ENCODE data around the gene SNRPF.

SNRPF gene

DNA sequence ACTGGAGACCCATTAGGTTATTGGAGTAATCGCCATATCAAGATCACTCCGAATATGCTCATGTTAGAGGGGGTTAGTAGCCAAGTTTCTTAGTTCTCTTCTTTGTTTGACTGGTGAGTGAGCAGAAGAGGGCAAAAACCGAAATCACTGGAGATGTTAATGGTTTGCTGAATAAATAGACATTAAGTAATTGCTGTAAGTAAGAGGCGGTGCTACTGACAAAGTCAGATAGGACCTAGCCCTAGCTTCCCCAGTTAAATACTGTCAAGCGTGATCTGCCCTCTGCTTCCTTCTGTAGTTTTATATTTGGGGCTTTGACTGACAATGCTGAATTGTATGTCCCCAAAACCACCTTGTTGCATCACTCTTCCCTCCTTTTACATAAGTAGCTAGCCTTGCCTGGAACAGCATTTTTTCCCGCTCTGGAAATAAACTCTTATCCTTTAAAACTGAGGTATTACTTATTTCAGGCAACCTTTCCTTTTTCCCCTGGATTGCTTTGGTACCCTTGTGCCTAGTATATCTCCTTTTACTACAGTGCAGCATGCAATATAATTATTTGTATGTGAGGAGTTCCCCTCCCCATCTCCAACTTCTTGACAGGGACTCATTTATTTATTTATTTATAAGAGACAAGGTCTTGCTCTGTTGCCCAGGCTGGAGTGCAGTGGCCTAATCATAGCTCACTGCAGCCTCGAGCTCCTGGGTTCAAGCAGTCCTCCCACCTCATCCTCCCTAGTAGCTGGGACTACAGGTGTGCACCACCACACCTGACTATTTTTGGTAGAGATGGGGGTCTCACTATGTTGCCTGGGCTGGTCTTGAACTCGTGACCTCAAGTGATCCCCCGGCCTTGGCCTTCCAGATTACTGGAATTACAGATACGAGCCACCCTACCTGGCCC lies 1.4 kb downstream of the SNRPF start:
- DNase-seq: no peak
- Histone ChIP-seq H3K79me2 (ENCODE audit: low read length) (peaks cover 60% of the 10 kb centered on the region), H3K27me3 (replicated peaks; ENCODE audit: insufficient read depth, low read length) (no peaks in the 10 kb centered on the region), H3K36me3 (replicated peaks; ENCODE audit: insufficient read depth, low read length) (no peaks in the 10 kb centered on the region), H3K4me1 (ENCODE audit: low read length) (peaks cover 5% of the 10 kb centered on the region; the same call in 1 of the 2 replicates), H3K27ac (ENCODE audit: low read length) (no peak overlapping the region), H3K9me2 (replicated peaks; ENCODE audit: insufficient read depth, low read length) (no peaks in the 10 kb centered on the region), H3K9me3 (replicated peaks; ENCODE audit: insufficient read depth, low read length) (no peaks in the 10 kb centered on the region), H4K20me1 (ENCODE audit: insufficient read depth, low read length) (no peaks in the 10 kb centered on the region; the same call in 1 of the 2 replicates), H3K4me3 (ENCODE audit: low read length) (peak overlapping the region; percentile 81), H3F3A (ENCODE audit: insufficient read depth, low read length) (no peaks in the 10 kb centered on the region), H3K4me2 (ENCODE audit: low read depth, low read length) (peak overlapping the region; percentile 71), H3K9ac (ENCODE audit: low read length) (peak overlapping the region; percentile 70; the same call in 1 of the 2 replicates), H2AFZ (ENCODE audit: low read length) (no peak overlapping the region)
- no peak for TF ChIP-seq EZH2 (optimal IDR thresholded peaks at IDR 0.05; ENCODE audit: low read depth, low read length)
- TF ChIP-seq, protein P1, sequence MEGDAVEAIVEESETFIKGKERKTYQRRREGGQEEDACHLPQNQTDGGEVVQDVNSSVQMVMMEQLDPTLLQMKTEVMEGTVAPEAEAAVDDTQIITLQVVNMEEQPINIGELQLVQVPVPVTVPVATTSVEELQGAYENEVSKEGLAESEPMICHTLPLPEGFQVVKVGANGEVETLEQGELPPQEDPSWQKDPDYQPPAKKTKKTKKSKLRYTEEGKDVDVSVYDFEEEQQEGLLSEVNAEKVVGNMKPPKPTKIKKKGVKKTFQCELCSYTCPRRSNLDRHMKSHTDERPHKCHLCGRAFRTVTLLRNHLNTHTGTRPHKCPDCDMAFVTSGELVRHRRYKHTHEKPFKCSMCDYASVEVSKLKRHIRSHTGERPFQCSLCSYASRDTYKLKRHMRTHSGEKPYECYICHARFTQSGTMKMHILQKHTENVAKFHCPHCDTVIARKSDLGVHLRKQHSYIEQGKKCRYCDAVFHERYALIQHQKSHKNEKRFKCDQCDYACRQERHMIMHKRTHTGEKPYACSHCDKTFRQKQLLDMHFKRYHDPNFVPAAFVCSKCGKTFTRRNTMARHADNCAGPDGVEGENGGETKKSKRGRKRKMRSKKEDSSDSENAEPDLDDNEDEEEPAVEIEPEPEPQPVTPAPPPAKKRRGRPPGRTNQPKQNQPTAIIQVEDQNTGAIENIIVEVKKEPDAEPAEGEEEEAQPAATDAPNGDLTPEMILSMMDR (IDR thresholded peaks at IDR 0.05; ENCODE audit: low read length): no peak
- TF ChIP-seq EZH2phosphoT487 (IDR thresholded peaks at IDR 0.05; ENCODE audit: low read length): no peak

DNA sequence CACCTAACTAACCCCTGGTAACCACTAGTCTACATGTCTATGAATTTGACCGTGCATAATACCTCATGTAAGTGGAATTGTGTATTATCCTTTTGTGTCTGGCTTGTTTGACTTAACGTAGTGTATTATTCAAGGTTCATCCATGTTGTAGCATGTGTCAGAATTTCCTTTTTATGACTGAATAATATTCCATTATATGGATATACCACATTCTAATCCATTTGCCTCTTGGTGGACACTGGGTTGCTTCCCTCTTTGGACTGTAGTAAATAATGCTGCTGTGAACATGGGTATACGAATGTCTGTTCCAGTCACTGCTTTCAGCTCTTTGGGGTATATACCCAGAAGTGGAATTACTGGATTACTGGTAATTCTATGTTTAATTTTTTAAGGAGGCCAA lies 3.3 kb downstream of the SNRPF start:
- no peak overlapping the region for H3K27ac ChIP-seq (ENCODE audit: low read length)
- H2AFZ ChIP-seq (ENCODE audit: low read length): no peak overlapping the region
- no peaks in the 10 kb centered on the region for H3K9me3 ChIP-seq (replicated peaks; ENCODE audit: insufficient read depth, low read length)
- H3K9ac ChIP-seq (ENCODE audit: low read length): no peak overlapping the region
- H4K20me1 ChIP-seq (ENCODE audit: insufficient read depth, low read length): no peaks in the 10 kb centered on the region; the same call in 1 of the 2 replicates
- TF ChIP-seq EZH2phosphoT487 (IDR thresholded peaks at IDR 0.05; ENCODE audit: low read length) (no peak), EZH2 (optimal IDR thresholded peaks at IDR 0.05; ENCODE audit: low read depth, low read length) (no peak)
- TF ChIP-seq, protein P1 (IDR thresholded peaks at IDR 0.05; ENCODE audit: low read length): no peak
- no peak overlapping the region for H3K4me3 ChIP-seq (ENCODE audit: low read length)
- no peaks in the 10 kb centered on the region for H3K36me3 ChIP-seq (replicated peaks; ENCODE audit: insufficient read depth, low read length)
- H3F3A ChIP-seq (ENCODE audit: insufficient read depth, low read length): no peaks in the 10 kb centered on the region
- peaks cover 5% of the 10 kb centered on the region; the same call in 1 of the 2 replicates for H3K4me1 ChIP-seq (ENCODE audit: low read length)
- H3K79me2 ChIP-seq (ENCODE audit: low read length): peaks cover 60% of the 10 kb centered on the region
- H3K9me2 ChIP-seq (replicated peaks; ENCODE audit: insufficient read depth, low read length): no peaks in the 10 kb centered on the region
- no peaks in the 10 kb centered on the region for H3K27me3 ChIP-seq (replicated peaks; ENCODE audit: insufficient read depth, low read length)
- no peak for DNase-seq
- H3K4me2 ChIP-seq (ENCODE audit: low read depth, low read length): no peak overlapping the region

DNA sequence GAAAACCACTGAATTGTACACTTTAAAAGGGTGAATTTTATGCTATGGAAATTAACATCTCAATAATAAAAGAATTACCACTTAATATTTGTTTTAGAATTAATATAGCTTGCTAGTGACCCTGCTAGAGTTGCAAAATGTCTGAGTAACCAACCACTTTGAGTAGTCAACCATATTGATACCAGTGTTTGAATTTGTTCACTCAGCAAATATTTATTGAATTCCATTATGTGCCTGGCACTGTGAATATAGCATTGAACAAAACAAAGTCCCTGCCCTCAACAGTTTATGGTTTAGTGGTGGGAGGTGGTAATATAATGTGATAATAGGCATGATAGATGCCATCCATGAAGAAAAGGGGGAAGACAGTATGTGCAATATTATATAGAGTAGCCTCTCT lies 4.6 kb downstream of the SNRPF start:
- no peaks in the 10 kb centered on the region for H3K36me3 ChIP-seq (replicated peaks; ENCODE audit: insufficient read depth, low read length)
- no peaks in the 10 kb centered on the region for H3F3A ChIP-seq (ENCODE audit: insufficient read depth, low read length)
- H3K4me2 ChIP-seq (ENCODE audit: low read depth, low read length): no peak overlapping the region
- TF ChIP-seq, protein P1 (IDR thresholded peaks at IDR 0.05; ENCODE audit: low read length): no peak
- TF ChIP-seq EZH2phosphoT487 (IDR thresholded peaks at IDR 0.05; ENCODE audit: low read length) (no peak), EZH2 (optimal IDR thresholded peaks at IDR 0.05; ENCODE audit: low read depth, low read length) (no peak)
- H3K4me3 ChIP-seq (ENCODE audit: low read length): no peak overlapping the region
- no peaks in the 10 kb centered on the region for H3K9me2 ChIP-seq (replicated peaks; ENCODE audit: insufficient read depth, low read length)
- H3K79me2 ChIP-seq (ENCODE audit: low read length): peaks cover 60% of the 10 kb centered on the region
- H3K9ac ChIP-seq (ENCODE audit: low read length): no peak overlapping the region
- no peaks in the 10 kb centered on the region; the same call in 1 of the 2 replicates for H4K20me1 ChIP-seq (ENCODE audit: insufficient read depth, low read length)
- no peaks in the 10 kb centered on the region for H3K9me3 ChIP-seq (replicated peaks; ENCODE audit: insufficient read depth, low read length)
- DNase-seq: no peak
- no peaks in the 10 kb centered on the region for H3K27me3 ChIP-seq (replicated peaks; ENCODE audit: insufficient read depth, low read length)
- H3K4me1 ChIP-seq (ENCODE audit: low read length): peaks cover 5% of the 10 kb centered on the region; the same call in 1 of the 2 replicates
- H3K27ac ChIP-seq (ENCODE audit: low read length): no peak overlapping the region
- H2AFZ ChIP-seq (ENCODE audit: low read length): no peak overlapping the region
